K562 (cell line): ENCODE measurements around the gene SND1. TPM values are rescaled to one million over a fixed set of nuclear protein-coding genes. Genes with fewer than 3 reads are reported as not detected.

ENCODE experiments used
- ATAC-seq: fragments of 200-7000 bp; cut with Tn5 transposase; 3 replicates; pipeline ENCODE4 v1.9.1; 2020; ENCODE audit warnings: moderate library complexity
- BruUV-seq: library from RNA; stranded (reverse); fragments of 400-500 nt; replicated peaks from 2 replicates; lab custom pipeline; 2021; lab: Mats Ljungman, UMichigan
- CTCF ChIA-PET: fragments of 300-600 bp; formaldehyde crosslinking; extraction: SDS; loops from one replicate; lab custom pipeline; 2021; ENCODE audit warnings: low intra/inter-chr PET ratio; lab: Yijun Ruan, JAX
- POLR2A ChIA-PET: fragments of 300-600, 350-650 bp; sonication (Branson Sonifier 250); formaldehyde crosslinking; extraction: SDS; loops from one replicate; lab custom pipeline; 2021; ENCODE audit warnings: antibody characterized with exemption, inconsistent platforms; lab: Yijun Ruan, JAX
- DNase-seq, 4 experiments: peaks; one replicate each; pipeline versions ENCODE4 v3.0.0 to v3.0.0-alpha.2; 2011 to 2018; ENCODE audit warnings: low spot score in 3 of 4, mixed read lengths in 3 of 4; ENCODE audit errors: extremely low read depth in 1 of 4
- FAIRE-seq: peaks from 2 replicates; lab custom pipeline; 2011; peaks lifted over from hg19 to GRCh38; lab: Jason Lieb, UNC
- H2AFZ ChIP-seq: 2 replicates; pipeline ENCODE4 v1.6.0; 2011; ENCODE audit warnings: low read depth, low read length, control low read depth, inconsistent platforms
- H3K27ac ChIP-seq: fragments of 200-600 bp; 3 replicates; pipeline ENCODE4 v1.8.0; 2011; ENCODE audit warnings: low read depth, mild to moderate bottlenecking, control low read depth, inconsistent platforms, low read length, moderate library complexity, mixed read lengths; ENCODE audit errors: extremely low read depth
- H3K27me3 ChIP-seq, 2 experiments: fragments of 300-600 bp in 1 of 2; 2 replicates in 1 of 2; 3 replicates in 1 of 2; pipeline versions ENCODE4 v1.6.0 to v1.8.0; 2011; ENCODE audit warnings: inconsistent platforms in 2 of 2, low read length in 2 of 2, mild to moderate bottlenecking in 1 of 2, mixed read lengths in 1 of 2, moderate library complexity in 1 of 2; ENCODE audit not compliant: control insufficient read depth in 2 of 2, insufficient read depth in 2 of 2
- H3K36me3 ChIP-seq: fragments of 300-600 bp; 3 replicates; pipeline ENCODE4 v1.8.0; 2011; ENCODE audit warnings: mild to moderate bottlenecking, low read length, inconsistent platforms; ENCODE audit not compliant: control insufficient read depth, insufficient read depth
- H3K4me1 ChIP-seq, 2 experiments: fragments of 200-600 bp in 1 of 2; replicated peaks in 1 of 2; 2 replicates in 1 of 2; 3 replicates in 1 of 2; pipeline versions ENCODE4 v1.5.1 to v1.8.0; 2011; ENCODE audit warnings: inconsistent platforms in 2 of 2, low read length in 2 of 2, mild to moderate bottlenecking in 1 of 2, mixed read lengths in 1 of 2, moderate library complexity in 1 of 2; ENCODE audit not compliant: control insufficient read depth in 2 of 2, insufficient read depth in 2 of 2
- H3K4me2 ChIP-seq: 2 replicates; pipeline ENCODE4 v1.6.1; 2011; ENCODE audit warnings: low read length, control low read depth, inconsistent platforms, mixed read lengths; ENCODE audit not compliant: insufficient read depth
- H3K4me3 ChIP-seq: fragments of 200-600 bp; sonication (generic), shearing (Covaris generic); 2 replicates; pipeline ENCODE4 v1.5.1; 2016; ENCODE audit warnings: control low read depth, inconsistent platforms
- H3K79me2 ChIP-seq: fragments of 200-600 bp; 3 replicates; pipeline ENCODE4 v1.8.0; 2011; ENCODE audit warnings: low read length, inconsistent platforms; ENCODE audit not compliant: control insufficient read depth, insufficient read depth
- H3K9ac ChIP-seq, 2 experiments: 2 replicates each; pipeline versions ENCODE4 v1.6.0 to v1.6.1; 2011; ENCODE audit warnings: low read depth in 2 of 2, low read length in 2 of 2, control low read depth in 1 of 2, inconsistent platforms in 1 of 2, mild to moderate bottlenecking in 1 of 2, mixed read lengths in 1 of 2; ENCODE audit not compliant: insufficient read depth in 1 of 2
- H3K9me1 ChIP-seq: one replicate; pipeline ENCODE4 v1.6.0; 2011; ENCODE audit warnings: inconsistent platforms, mild to moderate bottlenecking, low read length, moderate library complexity; ENCODE audit not compliant: control insufficient read depth, insufficient read depth
- H3K9me3 ChIP-seq: replicated peaks from 2 replicates; pipeline ENCODE4 v1.5.1; 2011; ENCODE audit warnings: low read depth, low read length, inconsistent platforms; ENCODE audit not compliant: control insufficient read depth, insufficient read depth
- H4K20me1 ChIP-seq: replicated peaks from 2 replicates; pipeline ENCODE4 v1.6.1; 2011; ENCODE audit warnings: low read length, inconsistent platforms, mixed read lengths; ENCODE audit not compliant: control insufficient read depth, insufficient read depth
- ADNP ChIP-seq: fragments of 200-800 bp; sonication (Bioruptor generic); IDR thresholded peaks from 2 replicates; pipeline ENCODE4 v1.6.1; 2016; ENCODE audit warnings: missing genetic modification characterization, missing compliant biosample characterization
- DMBX1 ChIP-seq: fragments of 250-450 bp; sonication (Bioruptor Pico); IDR thresholded peaks from 2 replicates; pipeline ENCODE4 v1.8.0; 2022; ENCODE audit warnings: inconsistent platforms, mild to moderate bottlenecking, moderate library complexity, borderline replicate concordance
- FOXO4 ChIP-seq: fragments of 450-650 bp; formaldehyde crosslinking; IDR thresholded peaks from 2 replicates; pipeline ENCODE4 v1.4.0; 2020; ENCODE audit warnings: mild to moderate bottlenecking, moderate library complexity
- GABPB2 ChIP-seq: fragments of 250-450 bp; sonication (Bioruptor Pico); conservative IDR thresholded peaks from 2 replicates; pipeline ENCODE4 v1.5.1; 2021; ENCODE audit warnings: mild to moderate bottlenecking
- KLF1 ChIP-seq: fragments of 450-650 bp; IDR thresholded peaks from 2 replicates; pipeline ENCODE4 v1.6.1; 2016; ENCODE audit warnings: missing genetic modification characterization, missing compliant biosample characterization
- LARP7 ChIP-seq: fragments of 450-650 bp; IDR thresholded peaks from 2 replicates; pipeline ENCODE4 v1.6.1; 2016
- MTF1 ChIP-seq: fragments of 250-450 bp; sonication (Bioruptor Pico); IDR thresholded peaks from 2 replicates; pipeline ENCODE4 v1.9.0; 2021; ENCODE audit warnings: moderate library complexity, mild to moderate bottlenecking, inconsistent platforms, borderline replicate concordance
- PATZ1 ChIP-seq: fragments of 250-450 bp; sonication (Bioruptor Pico); IDR thresholded peaks from 2 replicates; pipeline ENCODE4 v1.5.0; 2020; ENCODE audit warnings: mild to moderate bottlenecking, borderline replicate concordance
- PTRF ChIP-seq: fragments of 450-650 bp; IDR thresholded peaks from 2 replicates; pipeline ENCODE4 v1.6.1; 2016; ENCODE audit warnings: mild to moderate bottlenecking, missing genetic modification characterization, missing compliant biosample characterization
- SFPQ ChIP-seq: fragments of 200-400 bp; formaldehyde crosslinking; IDR thresholded peaks from 2 replicates; pipeline ENCODE4 v1.6.1; 2017; ENCODE audit warnings: mild to moderate bottlenecking, low read depth, low read length, moderate library complexity
- SIX5 ChIP-seq, 2 experiments: IDR thresholded peaks; 2 replicates each; pipeline ENCODE4 v1.6.1; 2011; ENCODE audit warnings: low read length in 2 of 2, borderline replicate concordance in 1 of 2, low read depth in 1 of 2, mild to moderate bottlenecking in 1 of 2, moderate library complexity in 1 of 2; ENCODE audit not compliant: insufficient read depth in 1 of 2
- ZNF3 ChIP-seq: fragments of 250-450 bp; sonication (Bioruptor Pico); IDR thresholded peaks from 2 replicates; pipeline ENCODE4 v1.5.0; 2021; ENCODE audit warnings: mild to moderate bottlenecking, moderate library complexity
- ZNF512 ChIP-seq: IDR thresholded peaks from 2 replicates; pipeline ENCODE4 v1.6.1; 2016; ENCODE audit warnings: missing genetic modification characterization, missing compliant biosample characterization
- ZNF584 ChIP-seq: fragments of 200-800 bp; sonication (Bioruptor generic); IDR thresholded peaks from 2 replicates; pipeline ENCODE4 v1.6.1; 2016; ENCODE audit warnings: low read depth, mild to moderate bottlenecking, missing genetic modification characterization, missing compliant biosample characterization
- WGBS: fragments of 100-300 bp; shearing (Covaris generic); methylation state at CpG from one replicate; pipeline ENCODE4 v1.1.6; 2016; ENCODE audit warnings: low coverage, mixed read lengths; ENCODE audit not compliant: insufficient coverage; ENCODE audit errors: missing lambda C conversion rate; 5-methylcytosine and 5-hydroxymethylcytosine counted together
- in situ Hi-C: fragments of 300-500 bp; cut with MboI; formaldehyde crosslinking; loops from 4 replicates; pipeline ENCODE4 v1.15.0; 2018; ENCODE audit warnings: inconsistent platforms, mixed read lengths
- intact Hi-C: fragments of 100-400 bp; cut with micrococcal nuclease; formaldehyde crosslinking; loops from 2 replicates; pipeline ENCODE4 v1.14.2; 2022
- polyA plus RNA-seq, 8 experiments: library from polyadenylated mRNA; depleted of rRNA in 4 of 8; stranded (reverse) in 5 of 8; unstranded in 3 of 8; fragments of >200 nt; fragmentation: Nextera tagmentation in 2 of 8; fragmentation: Illumina TruSeq in 1 of 8; extraction: Ambion mirVana in 2 of 8; extraction: Trizol in 1 of 8; gene quantifications; 2 replicates each; pipeline versions ENCODE4 v1.2.1 to v1.2.3, GENCODE V29; 2011 to 2014; ENCODE audit warnings: inconsistent platforms in 1 of 8, missing spikeins in 1 of 8
- total RNA-seq, 7 experiments: library from RNA; depleted of rRNA in 6 of 7; stranded (reverse); fragments of >200 nt in 6 of 7; fragmentation: Illumina TruSeq in 2 of 7; extraction: Trizol in 2 of 7; gene quantifications; 2 replicates each; pipeline versions ENCODE4 v1.2.1 to v1.2.3, GENCODE V29; 2011 to 2021; ENCODE audit warnings: low replicate concordance in 1 of 7

SND1 gene
- total and polyA plus RNA-seq, 9 of the 15 experiments (the other 6 are each of a cell fraction or from before 2014, with no cell fraction given), result 46.5 to 307 (median 191) TPM

GRCh38 chr7:127618042-127618441 lies 34.0 kb upstream of the SND1 start, which contains the start of gene PAX4 (continued):
- TF ChIP-seq FOXO4 (CRISPR knock-in tag) (no peak), ZNF3 (CRISPR knock-in tag) (no peak), ADNP (tag) (no peak), KLF1 (tag) (no peak), PATZ1 (CRISPR knock-in tag) (no peak), GABPB2 (CRISPR knock-in tag) (no peak)
- TF ChIP-seq, all 486 proteins: peak for 0

- FAIRE-seq (no peak), DNase-seq (no peak), ATAC-seq (no peak)
- peaks cover 46 to 63% of the 10 kb centered on the region in 2 experiments for H3K27me3 ChIP-seq
- ChIA-PET POLR2A (no interaction called here), CTCF (no interaction called here)
- no peaks in the 10 kb centered on the region for H3K79me2 ChIP-seq
- H3K36me3 ChIP-seq, result no peaks in the 10 kb centered on the region
- no peak overlapping the region for H3K4me3 ChIP-seq
- no peaks in the 10 kb centered on the region for H3K9me3 ChIP-seq
- H3K9me1 ChIP-seq, result no peaks in the 10 kb centered on the region
- BruUV-seq, result no TSS peak
- no peak overlapping the region for H2AFZ ChIP-seq
- no peak overlapping the region for H3K9ac ChIP-seq
- in situ Hi-C loops (no loop called here), intact Hi-C loops (no loop called here)
- WGBS, result 0% methylated on average over 1 of the region's 1 CpG
- H3K4me1 ChIP-seq, result no peaks in the 10 kb centered on the region
- no peak overlapping the region for H3K4me2 ChIP-seq
- H4K20me1 ChIP-seq, result no peaks in the 10 kb centered on the region
- H3K27ac ChIP-seq, result no peak overlapping the region
- TF ChIP-seq ZNF512 (tag), result no peak
- no peak for TF ChIP-seq PTRF (tag)
- no peak for TF ChIP-seq LARP7
- no peak for TF ChIP-seq SFPQ
- TF ChIP-seq DMBX1 (CRISPR knock-in tag), result no peak
- TF ChIP-seq SIX5 (IDR thresholded peaks at IDR 0.05; ENCODE audit: borderline replicate concordance in 1 of 2, insufficient read depth in 1 of 2, low read depth in 1 of 2, low read length in 2 of 2), result no peak
- no peak for TF ChIP-seq MTF1 (CRISPR knock-in tag)
- no peak for TF ChIP-seq ZNF584 (CRISPR knock-in tag)
Observed at GRCh38 chr7:127618775-127619174, 33.2 kb upstream of the SND1 start.
